ENCODE measurements around the gene OPN3.
"Not testable (repeated sequence)": the region's sequence is repeated elsewhere in the genome, so short reads cannot be mapped to it uniquely, and the experiment has no call there.

The OPN3 gene

GRCh38 chr1:241640149-241640866 lies at the start of gene OPN3, which contains the start of gene CHML:
TSS of gene OPN3 (minus strand) at chr1:241640369. CDS start at chr1:241640254, 115 bp downstream.
TSS of gene CHML (minus strand) at chr1:241640369. CDS start at chr1:241635766, 4,603 bp downstream.
- peak; percentile 81 for DNase-seq

- no peak for DNase-seq
These were observed 48.8 kb upstream of the OPN3 start for GRCh38 chr1:241688940-241689368.

GRCh38 chr1:241684108-241684507 lies 43.9 kb upstream of the OPN3 start:
- no peak for DNase-seq

- no peak for DNase-seq
These were observed 42.8 kb upstream of the OPN3 start for GRCh38 chr1:241682921-241683320.

GRCh38 chr1:241681861-241682448 lies 41.8 kb upstream of the OPN3 start:
- not testable (repeated sequence) for DNase-seq

GRCh38 chr1:241679961-241680360 lies 39.8 kb upstream of the OPN3 start:
- DNase-seq: no peak

- DNase-seq: no peak
These were observed 39.2 kb upstream of the OPN3 start for GRCh38 chr1:241679404-241679803.

GRCh38 chr1:241678536-241678935 lies 38.4 kb upstream of the OPN3 start:
- DNase-seq: no peak

GRCh38 chr1:241677201-241677600 lies 37.0 kb upstream of the OPN3 start:
- no peak for DNase-seq

- DNase-seq: no peak
These were observed 35.8 kb upstream of the OPN3 start for GRCh38 chr1:241675983-241676382.

- no peak for DNase-seq
These were observed 34.7 kb upstream of the OPN3 start for GRCh38 chr1:241674805-241675384.

GRCh38 chr1:241672301-241672700 lies 32.1 kb upstream of the OPN3 start:
- DNase-seq: no peak

GRCh38 chr1:241666419-241666818 lies 26.2 kb upstream of the OPN3 start:
- DNase-seq: no peak

- no peak for DNase-seq
These were observed 20.3 kb upstream of the OPN3 start for GRCh38 chr1:241660424-241660972.

GRCh38 chr1:241659016-241659415 lies 18.8 kb upstream of the OPN3 start:
- not testable (repeated sequence) for DNase-seq

- DNase-seq: no peak
These were observed 18.1 kb upstream of the OPN3 start for GRCh38 chr1:241658081-241658793.

GRCh38 chr1:241654641-241655040 lies 14.5 kb upstream of the OPN3 start:
- DNase-seq: no peak

- DNase-seq: no peak
These were observed 13.8 kb upstream of the OPN3 start for GRCh38 chr1:241654019-241654418.

GRCh38 chr1:241652012-241652411 lies 11.8 kb upstream of the OPN3 start, which contains the start of gene WDR64:
TSS of gene WDR64 (plus strand) at chr1:241652281. CDS start at chr1:241652485, 204 bp downstream.
- no peak for DNase-seq

- no peak for DNase-seq
These were observed 8.0 kb upstream of the OPN3 start for GRCh38 chr1:241648159-241648558.

GRCh38 chr1:241647658-241648057 lies 7.5 kb upstream of the OPN3 start:
- DNase-seq: no peak

GRCh38 chr1:241646201-241646600 lies 6.0 kb upstream of the OPN3 start:
- no peak for DNase-seq

GRCh38 chr1:241645199-241645598 lies 5.0 kb upstream of the OPN3 start:
- DNase-seq: no peak

All from retina (tissue), 1 donor.